Mesenchymal stem cell (in vitro differentiated cells and primary cell): Measurements from ENCODE around the gene MCL1. TPM values are rescaled to one million over a fixed set of nuclear protein-coding genes. Genes with fewer than 3 reads are reported as not detected.

Experiments used
- small RNA-seq: library from polyadenylated mRNA; stranded (forward); fragments of <200 nt; extraction: miRNeasy Mini kit (QIAGEN cat#:217004); gene quantifications from one replicate; pipeline ENCODE3, GENCODE V24; 2013; ENCODE audit warnings: low read depth

The MCL1 gene

Small RNA genes lying within 50 kb of the gene (small RNA-seq; reads per million reads assigned to genes)
- gene MIR4257 (not detected), gene RF00015 (not detected), gene RF00561 (not detected), gene RN7SL473P (not detected), gene RN7SL600P (not detected)
